Measurements from ENCODE around the gene IFI44L.
A peak's percentile ranks its signal among the peaks of the same experiment; 100 is the strongest.

The IFI44L gene

DNA sequence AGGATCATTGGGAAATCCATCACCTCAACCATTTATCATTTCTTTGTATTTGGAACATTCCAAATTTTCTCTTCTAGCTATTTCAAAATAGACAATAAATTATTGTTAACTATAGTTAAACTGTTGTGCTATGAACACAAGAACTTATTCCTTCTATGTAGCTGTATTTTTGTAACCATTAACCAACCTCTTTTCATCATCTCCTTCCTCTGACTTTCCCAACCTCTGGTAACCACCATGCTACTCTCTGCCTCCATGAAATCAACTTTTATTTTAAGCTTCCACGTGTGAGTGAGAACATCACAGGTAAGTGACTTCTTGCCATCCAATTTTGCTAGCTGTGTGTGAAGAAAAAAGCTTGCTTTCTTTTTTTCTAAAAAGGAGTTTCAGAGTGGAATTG, 418 bp downstream of the IFI44L start:
- ATAC-seq (no peak), DNase-seq (no peak)
- Mint-ChIP-seq H3K27me3 (no peaks in the 10 kb centered on the region), H3K27ac (peak overlapping the region in 1 of 2 donors; percentile 66), H3K4me3 (peak overlapping the region; percentile 45 to 87), H3K4me1 (peaks cover 69% of the 10 kb centered on the region), H3K9me3 (no peaks in the 10 kb centered on the region)

GRCh38 chr1:78622548-78622947, 2.3 kb downstream of the IFI44L start:
- Mint-ChIP-seq H3K9me3 (no peaks in the 10 kb centered on the region), H3K27ac (peak overlapping the region in 1 of 2 donors; percentile 72), H3K27me3 (no peaks in the 10 kb centered on the region), H3K4me1 (peaks cover 73% of the 10 kb centered on the region), H3K4me3 (peak overlapping the region; percentile 45 to 91)
- DNase-seq (no peak), ATAC-seq (peak; percentile 50)

GRCh38 chr1:78624035-78624434, 3.8 kb downstream of the IFI44L start:
- Mint-ChIP-seq H3K4me3 (peak overlapping the region in 1 of 2 donors; percentile 91), H3K27ac (peak overlapping the region in 1 of 2 donors; percentile 81), H3K9me3 (no peaks in the 10 kb centered on the region)

DNA sequence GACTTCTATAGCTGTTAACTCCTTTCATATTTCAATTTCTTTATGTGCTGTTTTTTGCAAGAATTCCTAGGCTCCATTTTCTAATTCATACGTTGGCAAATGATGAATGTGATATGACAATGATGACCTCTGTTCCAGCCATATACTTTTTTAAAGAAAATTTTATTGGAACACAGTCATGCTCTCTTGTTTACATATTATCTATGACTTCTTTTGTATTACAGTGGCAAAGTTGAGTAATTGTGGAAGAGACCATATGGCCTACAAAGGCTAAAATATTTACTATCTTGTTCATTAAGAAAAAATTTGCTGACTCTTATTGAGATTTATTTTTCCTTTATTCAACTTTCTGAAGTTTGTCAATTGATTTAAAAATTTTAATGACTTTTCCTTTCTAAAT, 7.1 kb downstream of the IFI44L start:
- Mint-ChIP-seq H3K4me3 (peak overlapping the region in 1 of 2 donors; percentile 45), H3K27ac (no peak overlapping the region), H3K9me3 (no peaks in the 10 kb centered on the region), H3K4me1 (peaks cover 35% of the 10 kb centered on the region), H3K27me3 (no peaks in the 10 kb centered on the region)
- ATAC-seq (no peak), DNase-seq (no peak)

More at GRCh38 chr1:78624035-78624434, 3.8 kb downstream of the IFI44L start:
- no peak for DNase-seq
- ATAC-seq: no peak
- no peaks in the 10 kb centered on the region for H3K27me3 Mint-ChIP-seq
- H3K4me1 Mint-ChIP-seq: peaks cover 59% of the 10 kb centered on the region

DNA sequence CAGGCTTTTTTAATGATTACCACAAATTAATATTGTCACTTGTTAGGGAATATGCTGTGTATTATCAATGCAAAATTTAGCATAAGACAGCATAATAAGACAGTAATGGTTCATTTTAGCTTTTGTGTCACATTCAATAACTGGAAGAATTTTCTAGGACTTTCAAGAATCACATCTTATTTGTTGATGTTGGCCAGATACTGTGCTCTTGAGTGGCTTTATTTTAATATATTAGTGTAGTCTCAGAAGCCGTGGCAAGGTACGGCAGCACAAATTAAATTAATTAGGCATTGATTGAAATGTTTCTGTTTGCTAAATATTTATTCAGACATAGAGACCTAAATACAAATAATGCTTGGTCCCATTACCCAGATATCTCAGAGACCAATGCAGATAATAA, 10.4 kb downstream of the IFI44L start:
- no peaks in the 10 kb centered on the region for H3K27me3 Mint-ChIP-seq
- no peak for DNase-seq
- H3K9me3 Mint-ChIP-seq: peaks cover 0 to 8% of the 10 kb centered on the region in 2 donors
- H3K4me1 Mint-ChIP-seq: peaks cover 6% of the 10 kb centered on the region
- H3K4me3 Mint-ChIP-seq: no peak overlapping the region
- no peak for ATAC-seq
- no peak overlapping the region for H3K27ac Mint-ChIP-seq

DNA sequence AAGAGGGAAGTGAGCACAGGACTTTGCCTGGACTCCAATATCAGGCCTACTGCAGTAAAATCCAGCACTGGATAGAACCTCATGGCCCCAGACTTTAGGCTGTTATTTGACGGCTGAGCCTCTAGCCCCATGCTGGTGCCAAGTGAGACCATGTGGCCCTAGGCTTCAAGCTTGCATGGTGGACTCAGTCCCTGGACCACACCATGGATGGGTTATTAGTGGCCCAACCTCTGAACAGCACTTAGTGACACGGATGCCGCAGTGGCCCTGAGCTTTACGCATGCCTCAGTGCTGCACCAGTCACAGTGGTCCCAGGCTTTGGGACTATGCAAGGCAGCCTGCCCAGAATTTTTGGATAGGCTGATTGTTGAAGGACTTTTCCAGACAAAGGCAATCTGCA, 13.0 kb downstream of the IFI44L start:
- no peak for ATAC-seq

DNA sequence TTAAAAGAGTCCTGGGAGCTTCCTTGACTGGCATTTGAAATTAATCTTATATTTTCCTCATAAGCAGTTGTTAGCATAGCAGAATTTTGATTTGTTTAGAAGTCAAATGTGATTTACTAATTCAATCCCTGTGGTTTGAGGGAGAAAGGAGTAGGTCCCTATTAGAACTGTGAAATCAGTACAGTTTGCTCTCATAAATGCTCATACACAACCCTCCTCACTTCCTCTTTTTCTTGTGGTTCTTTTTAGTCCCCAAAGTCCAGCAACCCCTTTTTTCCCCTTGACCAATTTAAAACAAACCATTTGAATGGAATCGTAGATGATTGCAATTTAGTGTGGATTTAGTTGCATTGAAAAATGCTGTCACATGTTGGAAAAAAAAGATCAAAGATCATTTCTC, 20.2 kb downstream of the IFI44L start:
- no peak for ATAC-seq
- Mint-ChIP-seq H3K9me3 (peaks cover 5 to 7% of the 10 kb centered on the region in 2 donors), H3K4me1 (peaks cover 13% of the 10 kb centered on the region), H3K4me3 (no peak overlapping the region), H3K27ac (no peak overlapping the region), H3K27me3 (no peaks in the 10 kb centered on the region)
- no peak for DNase-seq

More for the DNA sequence above, 13.0 kb downstream of the IFI44L start:
- Mint-ChIP-seq H3K27ac (no peak overlapping the region), H3K4me3 (no peak overlapping the region), H3K4me1 (no peaks in the 10 kb centered on the region), H3K9me3 (peaks cover 0 to 8% of the 10 kb centered on the region in 2 donors), H3K27me3 (no peaks in the 10 kb centered on the region)
- DNase-seq: no peak

DNA sequence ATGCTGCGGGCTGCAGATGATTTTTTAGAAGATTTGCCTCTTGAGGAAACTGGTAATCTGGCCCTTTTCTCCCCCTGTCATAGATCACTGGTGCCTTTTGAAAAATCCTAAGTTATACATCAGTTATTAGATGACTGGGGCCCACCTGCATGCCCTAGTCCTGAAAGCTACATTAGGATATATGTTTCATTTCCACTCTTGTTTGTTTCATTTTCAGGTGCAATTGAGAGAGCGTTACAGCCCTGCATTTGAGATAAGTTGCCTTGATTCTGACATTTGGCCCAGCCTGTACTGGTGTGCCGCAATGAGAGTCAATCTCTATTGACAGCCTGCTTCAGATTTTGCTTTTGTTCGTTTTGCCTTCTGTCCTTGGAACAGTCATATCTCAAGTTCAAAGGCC, 21.3 kb downstream of the IFI44L start:
- peaks cover 24% of the 10 kb centered on the region for H3K4me1 Mint-ChIP-seq
- peaks cover 5 to 7% of the 10 kb centered on the region in 2 donors for H3K9me3 Mint-ChIP-seq
- DNase-seq: no peak
- H3K27me3 Mint-ChIP-seq: no peaks in the 10 kb centered on the region
- ATAC-seq: no peak
- no peak overlapping the region for H3K4me3 Mint-ChIP-seq
- no peak overlapping the region for H3K27ac Mint-ChIP-seq

GRCh38 chr1:78645723-78646122, 25.5 kb downstream of the IFI44L start:
- H3K27ac Mint-ChIP-seq: no peak overlapping the region
- ATAC-seq (no peak), DNase-seq (no peak)
- no peak overlapping the region for H3K4me3 Mint-ChIP-seq
- H3K27me3 Mint-ChIP-seq: no peaks in the 10 kb centered on the region
- peaks cover 37% of the 10 kb centered on the region for H3K4me1 Mint-ChIP-seq
- H3K9me3 Mint-ChIP-seq: peaks cover 22 to 29% of the 10 kb centered on the region in 2 donors

DNA sequence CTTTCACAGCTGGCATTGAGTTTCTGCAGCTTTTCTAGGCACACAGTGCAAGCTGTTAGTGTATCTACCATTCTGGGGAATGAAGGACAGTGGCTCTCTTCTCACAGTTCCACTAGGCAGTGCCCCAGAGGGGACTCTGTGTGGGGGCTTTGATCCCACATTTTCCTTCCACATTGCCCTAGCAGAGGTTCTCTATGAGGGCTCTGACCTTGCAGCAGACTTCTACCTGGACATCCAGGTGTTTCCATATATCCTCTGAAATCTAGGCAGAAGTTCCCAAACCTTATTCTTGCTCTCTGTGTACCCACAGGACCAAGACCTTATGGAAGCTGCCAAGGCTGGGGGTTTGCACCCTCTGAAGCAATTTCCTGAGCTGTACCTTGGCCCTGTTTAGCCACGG, 27.0 kb downstream of the IFI44L start:
- no peak overlapping the region for H3K27ac Mint-ChIP-seq
- DNase-seq (no peak), ATAC-seq (no peak)
- no peaks in the 10 kb centered on the region for H3K27me3 Mint-ChIP-seq
- H3K4me3 Mint-ChIP-seq: no peak overlapping the region
- peaks cover 22 to 29% of the 10 kb centered on the region in 2 donors for H3K9me3 Mint-ChIP-seq
- peaks cover 43% of the 10 kb centered on the region for H3K4me1 Mint-ChIP-seq

DNA sequence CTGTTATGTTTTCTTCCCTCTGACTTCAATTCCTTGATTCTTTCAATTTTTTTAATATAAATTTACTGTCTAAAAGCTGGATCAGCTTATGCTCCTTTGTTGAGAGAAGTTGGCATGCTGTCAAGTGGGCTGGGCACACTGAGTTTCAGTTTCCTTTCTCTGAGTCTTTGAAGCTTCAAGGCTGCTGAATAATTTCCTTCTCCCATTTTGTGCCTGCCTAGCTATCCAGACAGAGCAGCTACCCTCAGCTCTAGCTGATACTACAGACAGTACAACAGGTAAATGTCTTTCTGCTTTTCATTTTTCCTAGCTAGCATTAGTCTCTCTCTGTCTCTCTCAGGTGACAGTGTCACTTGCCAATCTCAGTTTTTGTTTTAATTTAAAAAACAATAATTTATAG, 29.4 kb downstream of the IFI44L start, which contains the start of gene IFI44:
Gene IFI44, plus strand, starts transcription at position 204 of the 400 bp plus-strand sequence. CDS start 365 bp downstream, outside the sequence.
- Mint-ChIP-seq H3K27me3 (no peaks in the 10 kb centered on the region), H3K4me1 (peaks cover 54% of the 10 kb centered on the region)

DNA sequence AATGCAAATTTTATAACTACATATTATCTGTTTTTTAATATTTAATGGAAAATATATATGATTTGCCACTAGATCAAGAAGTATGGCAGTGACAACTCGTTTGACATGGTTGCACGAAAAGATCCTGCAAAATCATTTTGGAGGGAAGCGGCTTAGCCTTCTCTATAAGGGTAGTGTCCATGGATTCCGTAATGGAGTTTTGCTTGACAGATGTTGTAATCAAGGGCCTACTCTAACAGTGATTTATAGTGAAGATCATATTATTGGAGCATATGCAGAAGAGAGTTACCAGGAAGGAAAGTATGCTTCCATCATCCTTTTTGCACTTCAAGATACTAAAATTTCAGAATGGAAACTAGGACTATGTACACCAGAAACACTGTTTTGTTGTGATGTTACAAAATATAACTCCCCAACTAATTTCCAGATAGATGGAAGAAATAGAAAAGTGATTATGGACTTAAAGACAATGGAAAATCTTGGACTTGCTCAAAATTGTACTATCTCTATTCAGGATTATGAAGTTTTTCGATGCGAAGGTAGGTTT, 29.9 kb downstream of the IFI44L start:
- peak overlapping the region in 1 of 2 donors; percentile 90 for H3K27ac Mint-ChIP-seq
- ATAC-seq (no peak), DNase-seq (no peak)
- H3K9me3 Mint-ChIP-seq: peaks cover 15 to 25% of the 10 kb centered on the region in 2 donors
- H3K4me3 Mint-ChIP-seq: peak overlapping the region; percentile 83 to 96
- peaks cover 49% of the 10 kb centered on the region for H3K4me1 Mint-ChIP-seq
- no peaks in the 10 kb centered on the region for H3K27me3 Mint-ChIP-seq

More for the DNA sequence above, 29.4 kb downstream of the IFI44L start, which contains the start of gene IFI44:
- ATAC-seq (peak; percentile 89), DNase-seq (peak; percentile 38 to 61)
- H3K9me3 Mint-ChIP-seq: peaks cover 15 to 25% of the 10 kb centered on the region in 2 donors
- peak within 1 kb of the TSS; percentile 83 to 96 for H3K4me3 Mint-ChIP-seq
- peak within 1 kb of the TSS in 1 of 2 donors; percentile 90 for H3K27ac Mint-ChIP-seq

- H3K4me1 Mint-ChIP-seq: peaks cover 39% of the 10 kb centered on the region
- peak overlapping the region; percentile 92 to 94 for H3K27ac Mint-ChIP-seq
- ATAC-seq (peak; percentile 62), DNase-seq (no peak)
- H3K9me3 Mint-ChIP-seq: peaks cover 15 to 25% of the 10 kb centered on the region in 2 donors
- peak overlapping the region; percentile 83 to 96 for H3K4me3 Mint-ChIP-seq
- H3K27me3 Mint-ChIP-seq: no peaks in the 10 kb centered on the region
These were observed 31.0 kb downstream of the IFI44L start for GRCh38 chr1:78651241-78651640.

DNA sequence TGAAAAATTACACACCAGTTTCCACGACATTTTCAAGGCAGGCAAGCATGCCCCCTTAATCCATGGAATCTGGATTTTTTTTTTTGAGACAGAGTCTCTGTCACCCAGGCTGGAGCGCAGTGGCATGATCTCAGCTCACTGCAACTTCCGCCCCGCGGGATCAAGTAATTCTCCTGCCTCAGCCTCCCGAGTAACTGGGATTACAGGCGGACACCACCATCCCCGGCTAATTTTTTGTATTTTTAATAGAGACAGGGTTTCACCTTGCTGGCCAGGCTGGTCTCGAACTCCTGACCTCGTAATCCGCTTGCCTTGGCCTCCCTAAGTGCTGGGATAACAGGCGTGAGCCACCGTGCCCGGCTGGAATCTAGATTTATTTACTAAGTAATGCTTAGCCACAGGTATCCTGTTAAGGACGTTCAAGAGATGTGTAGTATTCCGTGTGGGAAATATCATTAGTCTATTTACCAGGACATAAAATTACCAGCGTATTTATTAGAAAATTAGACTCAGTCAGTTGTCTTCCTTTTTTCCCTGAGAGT, 31.8 kb downstream of the IFI44L start:
- no peak for DNase-seq
- no peak for ATAC-seq
- no peaks in the 10 kb centered on the region for H3K27me3 Mint-ChIP-seq
- H3K27ac Mint-ChIP-seq: peak overlapping the region in 1 of 2 donors; percentile 66
- H3K4me1 Mint-ChIP-seq: peaks cover 30% of the 10 kb centered on the region
- H3K4me3 Mint-ChIP-seq: peak overlapping the region; percentile 54 to 96
- peaks cover 15 to 19% of the 10 kb centered on the region in 2 donors for H3K9me3 Mint-ChIP-seq

GRCh38 chr1:78658901-78659300, 38.7 kb downstream of the IFI44L start:
- ATAC-seq: no peak
- H3K4me1 Mint-ChIP-seq: no peaks in the 10 kb centered on the region
- H3K27ac Mint-ChIP-seq: no peak overlapping the region
- H3K9me3 Mint-ChIP-seq: no peaks in the 10 kb centered on the region
- H3K4me3 Mint-ChIP-seq: no peak overlapping the region
- DNase-seq: no peak
- H3K27me3 Mint-ChIP-seq: no peaks in the 10 kb centered on the region

DNA sequence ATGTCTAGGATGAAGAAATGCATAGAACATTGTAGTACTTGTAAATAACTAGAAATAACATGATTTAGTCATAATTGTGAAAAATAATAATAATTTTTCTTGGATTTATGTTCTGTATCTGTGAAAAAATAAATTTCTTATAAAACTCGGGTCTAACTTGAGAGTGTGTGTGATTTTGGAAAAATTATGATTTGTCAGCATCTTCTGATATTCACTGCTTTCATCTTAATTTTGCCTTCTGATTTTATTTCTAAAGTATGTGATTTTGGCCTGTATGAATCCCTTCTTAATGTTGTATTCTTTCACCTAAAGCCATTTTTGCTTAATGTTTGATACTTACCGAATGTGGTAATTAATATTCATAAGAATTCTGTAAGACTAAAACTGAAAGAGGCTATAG, 43.7 kb downstream of the IFI44L start:
- DNase-seq (no peak), ATAC-seq (no peak)
- Mint-ChIP-seq H3K4me1 (no peaks in the 10 kb centered on the region), H3K27me3 (no peaks in the 10 kb centered on the region), H3K27ac (no peak overlapping the region), H3K4me3 (no peak overlapping the region), H3K9me3 (no peaks in the 10 kb centered on the region)
